Activated CD4-positive, alpha-beta T cell treated with anti-CD3 and anti-CD28 coated beads, Interleukin-2, Interleukin-4, amounts not matched to agents 100 ng/mL and 50 ng/mL, durations not matched to agents 16 hours and 8 hours (primary cell): ENCODE data around the gene ROBO1.

ENCODE experiments used
- DNase-seq: peaks from one replicate; pipeline ENCODE4 v3.0.0-alpha.2; 2020; ENCODE audit warnings: low spot score

The ROBO1 gene

DNA sequence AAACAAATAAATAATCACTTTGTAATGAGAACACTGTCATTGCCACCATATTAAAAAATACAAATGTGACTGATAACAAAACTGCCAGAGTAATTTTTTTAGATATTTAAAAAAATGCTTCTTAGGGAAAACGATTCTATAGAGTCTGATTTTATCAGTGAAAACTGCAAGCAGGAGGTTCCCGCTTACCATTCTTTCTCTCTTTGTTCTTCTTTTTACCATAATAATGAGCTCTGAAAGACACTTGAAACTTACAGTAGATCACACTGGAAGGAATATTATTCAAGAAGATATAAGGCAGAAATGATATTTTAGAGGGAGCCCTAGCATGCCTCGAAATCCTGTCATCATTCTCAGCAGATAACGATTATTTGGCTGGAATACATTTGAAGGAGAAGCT, 701.3 kb downstream of the ROBO1 start:
- no peak for DNase-seq

DNA sequence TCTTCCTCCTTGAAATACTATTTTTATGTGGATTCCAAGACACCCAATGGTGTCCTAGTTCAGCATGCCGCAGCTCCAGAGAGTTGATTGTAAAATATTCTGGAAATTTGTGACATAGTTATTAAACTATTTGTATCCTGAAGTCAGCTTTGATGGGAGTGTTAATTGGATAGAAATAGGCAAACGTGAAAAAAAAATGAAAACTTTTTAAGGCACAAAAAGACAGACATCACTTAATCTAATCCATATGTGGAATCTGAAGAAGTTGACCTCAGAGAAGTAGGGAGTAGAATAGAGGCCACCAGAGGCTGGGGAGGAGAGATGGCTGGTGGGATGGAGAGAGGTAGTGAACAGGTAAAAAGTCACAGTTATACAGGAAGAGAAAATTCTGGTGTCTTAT, 704.2 kb downstream of the ROBO1 start:
- no peak for DNase-seq

DNA sequence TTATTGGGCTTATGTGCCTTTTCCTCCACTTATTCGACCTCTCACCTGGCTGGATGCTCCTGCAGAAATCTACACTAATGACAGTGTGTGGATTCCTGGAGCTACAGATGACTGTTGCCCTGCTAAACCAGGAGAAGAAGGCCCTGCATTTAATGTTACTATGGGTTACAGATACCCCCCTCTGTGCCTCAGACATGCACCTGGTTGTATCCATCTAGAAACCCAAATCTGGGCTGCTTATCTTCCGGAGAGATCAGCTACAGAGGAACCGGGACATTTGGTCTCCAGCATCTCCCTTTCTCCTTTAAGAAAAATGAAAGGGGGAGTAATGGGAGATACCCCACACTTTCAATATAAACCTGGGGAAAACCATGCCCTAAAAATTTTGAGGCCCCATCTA, 710.0 kb downstream of the ROBO1 start:
- DNase-seq: no peak

DNA sequence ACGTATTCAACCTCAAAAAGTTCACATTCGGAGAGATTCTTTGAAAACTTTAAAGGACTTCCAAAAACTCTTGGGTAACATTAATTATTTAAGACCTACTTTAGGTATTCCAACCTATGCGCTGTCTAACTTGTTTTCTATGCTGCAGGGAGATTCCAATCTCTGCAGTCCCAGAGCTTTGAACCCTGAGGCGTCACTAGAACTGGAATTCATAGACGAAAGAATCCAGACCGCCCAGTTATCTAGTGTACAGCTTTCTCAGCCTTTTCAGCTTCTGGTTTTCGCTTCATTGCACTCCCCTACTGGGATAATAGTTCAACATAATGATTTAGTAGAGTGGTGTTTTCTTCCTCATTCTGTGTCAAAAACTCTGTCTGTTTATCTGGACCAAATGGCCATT, 711.3 kb downstream of the ROBO1 start:
- DNase-seq: no peak

DNA sequence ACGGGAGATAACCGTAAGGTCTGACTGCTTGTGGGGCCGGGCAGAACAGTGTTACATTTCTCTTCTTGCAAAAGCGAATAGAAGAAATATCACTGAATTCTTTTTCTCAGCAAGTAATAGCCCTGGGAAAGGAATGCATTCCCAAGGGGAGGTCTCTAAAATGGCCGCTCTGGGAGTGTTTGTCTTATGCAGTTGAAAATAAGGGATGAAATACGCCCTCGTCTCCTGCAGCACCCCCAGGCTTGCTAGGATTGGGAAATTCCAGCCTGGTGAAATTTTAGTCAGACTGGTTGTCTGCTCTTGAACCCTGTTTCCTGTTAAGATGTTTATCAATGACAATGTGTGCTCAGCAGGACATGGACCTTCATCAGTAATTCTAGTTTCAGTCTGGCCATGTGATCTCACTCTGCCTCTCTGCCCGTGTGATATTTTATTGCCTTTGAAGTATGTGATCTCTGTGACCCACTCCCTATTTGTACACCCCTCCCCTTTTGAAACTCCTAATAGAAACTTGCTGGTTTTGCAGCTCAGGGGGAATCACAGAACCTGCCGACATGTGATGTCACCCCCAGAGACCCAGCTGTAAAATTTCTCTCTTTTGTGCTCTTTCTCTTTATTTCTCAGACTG, 715.6 kb downstream of the ROBO1 start:
- DNase-seq: no peak

DNA sequence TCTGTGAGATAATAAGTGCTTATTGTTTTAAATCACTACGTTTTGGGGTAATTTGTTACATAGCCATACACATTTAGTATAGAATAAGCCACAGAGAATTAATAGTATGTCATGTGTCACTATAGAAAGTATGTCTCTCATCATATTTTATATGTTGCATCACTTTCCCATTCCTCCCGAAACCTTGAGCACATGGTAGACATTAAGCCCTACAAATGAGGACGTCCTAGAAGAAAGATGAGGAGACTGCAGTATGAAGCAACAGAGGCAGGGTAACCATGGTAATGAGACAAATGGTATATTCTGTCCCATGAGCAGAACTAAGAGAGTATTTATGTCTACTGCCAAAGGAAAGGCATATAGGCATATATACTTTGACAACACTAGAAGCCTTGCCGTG, 720.2 kb downstream of the ROBO1 start:
- no peak for DNase-seq

DNA sequence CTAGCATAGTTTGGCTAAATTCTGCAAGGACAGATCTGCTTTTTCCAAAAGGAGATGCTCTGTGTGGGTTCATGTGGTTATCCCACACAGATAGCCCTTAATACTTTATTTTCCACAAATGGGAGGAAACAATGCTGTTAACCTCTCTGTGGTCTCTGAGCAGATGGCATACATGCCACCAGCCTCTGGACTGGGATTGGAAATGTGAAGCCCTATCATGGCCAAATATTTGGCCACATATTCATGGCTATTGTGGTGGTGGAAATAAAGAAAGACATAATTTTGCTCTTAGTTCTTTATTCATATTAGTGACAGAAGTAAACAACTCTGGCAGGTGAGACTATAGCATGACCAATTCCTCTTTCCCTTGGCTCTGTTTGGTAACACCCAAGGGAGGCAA, 726.2 kb downstream of the ROBO1 start:
- no peak for DNase-seq

DNA sequence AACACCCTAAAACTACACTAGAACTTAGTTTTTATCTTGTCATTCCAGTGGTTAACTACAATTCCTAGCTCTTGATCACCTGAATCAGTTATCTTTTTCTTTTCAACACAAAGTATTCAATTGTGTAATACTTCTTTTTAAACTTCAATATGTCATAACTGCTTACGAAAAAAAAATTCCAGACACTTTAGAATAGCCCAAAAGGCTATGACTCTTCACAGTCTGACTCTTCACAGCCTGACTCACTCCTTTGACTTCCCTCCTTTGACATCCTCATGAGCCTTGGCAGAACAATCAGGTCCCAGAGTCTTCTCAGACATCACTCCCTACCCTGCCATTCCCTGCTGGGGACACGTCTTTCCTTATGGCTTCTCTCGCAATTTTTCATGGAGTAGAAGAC, 727.1 kb downstream of the ROBO1 start:
- no peak for DNase-seq

DNA sequence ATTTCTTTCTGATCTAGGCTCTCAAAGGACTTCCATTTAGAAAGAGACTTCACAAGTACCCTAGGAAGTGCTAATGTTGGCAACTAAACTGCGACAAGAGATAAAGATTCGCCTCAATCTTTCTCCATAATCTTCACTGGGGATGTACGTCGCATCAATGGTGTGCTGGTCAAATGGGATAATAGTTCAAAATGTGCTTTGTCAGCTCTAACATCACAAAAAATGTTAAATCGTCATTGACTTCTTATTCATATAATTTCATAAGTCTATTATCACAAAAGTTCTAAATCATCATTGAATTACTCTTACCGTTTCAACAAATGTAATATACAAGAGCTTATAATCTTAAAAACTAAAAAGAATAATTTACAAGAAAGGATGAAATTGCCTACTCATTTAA, 727.7 kb downstream of the ROBO1 start:
- DNase-seq: no peak

DNA sequence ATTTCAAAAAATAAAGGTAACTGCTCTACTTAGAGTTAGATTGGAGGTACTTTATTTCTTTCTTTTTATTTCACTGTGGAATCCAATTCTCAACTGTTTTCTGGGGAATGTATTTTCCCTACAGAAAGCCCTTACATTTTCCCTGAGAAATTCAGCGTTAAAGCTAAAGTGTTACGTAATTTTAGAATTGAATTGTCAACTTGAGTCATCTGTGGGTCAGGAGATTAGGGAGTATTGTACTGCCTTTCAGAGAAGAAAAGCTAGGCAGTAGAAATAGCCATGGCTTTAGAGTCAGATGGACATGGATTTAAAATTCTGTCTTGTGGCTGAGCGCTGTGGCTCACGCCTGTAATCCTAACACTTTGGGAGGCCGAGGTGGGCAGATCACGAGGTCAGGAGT, 728.6 kb downstream of the ROBO1 start:
- no peak for DNase-seq

DNA sequence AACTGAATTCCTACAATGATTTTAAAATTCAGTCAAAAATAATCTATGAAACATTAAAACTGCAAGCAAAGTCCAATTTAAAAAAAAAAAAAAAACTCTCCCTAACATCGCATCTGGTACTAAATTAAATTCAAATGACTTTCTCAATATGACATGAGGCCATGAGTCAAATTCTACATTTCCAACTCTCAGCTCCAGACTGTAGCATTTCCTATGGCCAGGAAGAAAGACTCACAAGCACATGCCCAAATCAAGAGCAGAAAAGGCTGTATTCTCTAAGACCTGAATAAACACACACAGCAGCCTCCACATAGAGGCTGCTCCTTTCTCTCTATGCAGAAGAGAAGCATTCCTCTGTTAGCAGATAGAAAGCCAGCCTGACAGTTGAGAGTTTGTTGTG, 729.2 kb downstream of the ROBO1 start:
- DNase-seq: no peak

DNA sequence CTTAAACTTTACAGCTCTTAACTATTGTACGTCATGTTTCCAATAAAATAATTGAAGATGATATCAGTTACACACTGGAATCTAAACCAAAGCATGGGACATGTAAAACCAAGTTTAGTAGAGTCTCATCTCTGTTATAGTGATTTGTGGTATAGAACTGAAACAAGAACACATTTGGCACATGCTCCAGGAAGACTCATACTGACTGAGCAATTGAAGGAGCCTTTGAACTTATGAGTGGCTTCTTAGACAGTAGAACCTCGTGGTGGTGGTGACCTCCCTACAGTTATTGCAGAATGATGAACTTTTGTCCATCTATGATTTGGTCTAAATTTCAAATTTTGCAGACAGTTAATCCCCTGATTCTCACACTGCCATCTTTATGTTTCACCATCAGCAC, 729.7 kb downstream of the ROBO1 start:
- DNase-seq: no peak

DNA sequence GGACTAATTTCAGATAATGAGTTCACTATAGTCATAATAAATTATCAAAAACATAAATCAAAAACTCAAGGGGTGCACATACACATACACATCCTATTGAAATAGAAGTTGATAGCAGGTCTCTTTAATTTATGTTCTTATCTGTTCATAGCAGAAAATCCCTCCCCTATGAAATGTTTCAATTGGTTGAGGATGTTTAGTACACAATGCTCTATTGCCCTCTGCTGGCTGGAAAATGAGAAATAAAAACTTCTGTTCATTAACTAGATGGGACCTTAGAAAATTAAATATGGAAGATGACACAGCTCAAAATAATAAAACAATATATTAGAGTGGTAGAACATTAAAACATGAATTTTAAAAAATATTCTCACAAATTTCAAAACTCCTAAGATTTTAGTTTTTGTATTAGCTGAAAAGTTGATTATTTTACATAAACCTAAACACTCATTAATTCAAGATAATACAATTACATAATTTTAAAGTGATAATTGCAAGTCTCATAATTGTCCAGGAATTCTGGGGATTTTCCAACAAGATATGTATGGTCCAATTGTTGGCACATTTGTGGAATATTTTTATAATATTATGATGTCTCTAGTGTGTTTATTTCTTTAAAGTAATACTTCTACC, 735.0 kb downstream of the ROBO1 start:
- DNase-seq: peak; percentile 24

DNA sequence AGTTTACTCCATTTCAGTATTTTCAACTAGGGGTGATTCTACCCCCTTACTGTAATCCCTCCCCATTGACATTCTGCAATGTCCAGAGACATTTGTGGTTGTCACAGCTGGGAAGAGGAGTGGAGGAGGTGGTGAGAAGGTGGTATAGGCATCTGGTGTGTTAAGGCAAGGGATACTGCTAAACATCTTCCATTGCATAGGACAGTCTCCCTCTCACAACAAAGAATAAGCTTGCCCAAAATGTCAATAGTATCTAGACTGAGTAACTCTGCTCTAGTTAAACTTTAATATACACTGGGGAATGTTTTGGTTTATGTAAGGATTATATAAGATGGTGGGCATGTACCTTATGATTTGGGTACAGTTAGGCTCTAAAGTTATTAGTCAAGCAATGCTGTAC, 737.6 kb downstream of the ROBO1 start:
- no peak for DNase-seq

DNA sequence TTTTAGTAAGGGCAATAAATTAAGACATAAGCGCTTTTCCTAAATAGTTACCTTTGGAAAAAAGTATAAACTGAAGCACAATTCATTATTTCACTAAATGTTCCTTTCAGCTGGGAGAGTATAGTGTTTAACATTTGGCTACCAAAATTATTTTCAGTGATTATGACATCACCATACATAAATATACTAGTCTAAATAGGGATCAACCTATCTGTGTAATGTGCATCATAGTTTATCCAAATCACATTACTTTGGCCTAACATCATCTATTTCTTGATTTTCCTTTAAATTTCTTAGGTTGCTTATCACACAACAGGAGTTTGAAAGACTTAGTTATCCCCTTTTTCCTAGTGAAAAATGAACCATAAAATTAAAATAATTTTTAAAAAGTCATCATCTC, 738.9 kb downstream of the ROBO1 start:
- DNase-seq: no peak

DNA sequence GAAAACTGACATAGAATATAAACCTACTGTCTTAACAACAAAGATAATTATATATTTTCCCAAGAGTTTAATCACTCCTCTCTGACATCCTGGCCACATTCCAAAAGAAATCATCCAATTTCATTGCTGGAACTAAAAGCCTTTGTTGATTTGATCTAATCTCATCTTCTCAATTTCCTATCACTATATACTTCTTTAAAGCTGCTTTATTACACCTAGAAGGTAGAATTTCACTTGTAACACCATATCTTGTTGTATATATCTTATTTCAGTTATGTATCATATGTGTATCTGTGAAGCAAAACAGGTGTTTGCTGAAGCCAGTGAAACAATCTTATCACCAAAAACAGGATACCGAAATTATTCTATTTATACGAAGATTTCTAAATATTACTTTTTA, 740.2 kb downstream of the ROBO1 start:
- no peak for DNase-seq

DNA sequence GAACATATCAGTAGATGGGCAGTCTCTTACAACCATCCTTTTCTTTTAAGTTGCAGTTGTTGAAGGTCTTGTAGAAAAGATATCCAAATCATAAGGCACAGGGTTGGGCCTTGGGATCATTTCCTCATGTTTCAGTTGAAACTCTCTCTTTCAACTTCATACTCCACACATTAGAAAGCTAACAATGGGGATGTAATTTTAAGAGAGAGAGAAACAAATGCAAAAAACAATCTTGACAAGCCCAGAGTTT, 747.9 kb downstream of the ROBO1 start:
- DNase-seq: no peak

DNA sequence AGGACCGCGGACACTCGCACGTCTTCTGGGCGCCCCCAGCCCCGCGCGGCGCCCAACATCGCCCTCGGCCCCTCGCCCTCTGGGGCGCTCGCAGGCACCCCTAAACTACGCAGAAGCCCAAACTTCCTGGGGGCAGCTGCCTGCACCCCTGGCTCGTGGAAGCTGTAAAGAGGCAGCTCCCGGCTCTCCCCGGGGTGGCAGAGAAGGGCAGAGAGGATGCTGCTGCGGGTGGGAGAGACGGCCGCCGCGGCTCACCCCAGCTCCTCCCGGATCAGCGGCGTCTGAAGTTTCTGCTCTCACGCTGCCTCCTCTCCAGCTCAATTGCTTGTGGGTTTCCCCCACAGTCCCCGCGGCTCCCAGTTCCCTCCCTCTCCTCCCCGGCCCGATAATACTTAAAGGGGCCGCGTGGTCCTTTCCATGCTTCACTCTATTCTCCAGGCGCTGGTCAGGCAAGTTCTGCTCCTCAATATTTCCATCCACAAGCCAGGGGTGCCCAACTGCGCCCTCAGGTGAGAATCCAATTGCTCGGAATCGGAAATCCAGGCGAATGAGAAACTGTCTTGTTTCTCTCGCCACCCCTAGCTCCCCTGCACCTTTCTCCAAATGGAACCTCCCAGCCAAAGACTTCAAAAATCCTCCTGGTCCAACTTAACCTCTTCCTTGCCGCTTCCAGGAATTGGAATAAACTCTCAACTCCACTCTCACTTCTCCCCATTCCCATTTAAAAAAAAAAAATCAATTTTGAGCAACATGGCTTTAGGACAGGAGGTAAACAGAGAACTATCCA, 748.5 kb downstream of the ROBO1 start:
- no peak for DNase-seq

DNA sequence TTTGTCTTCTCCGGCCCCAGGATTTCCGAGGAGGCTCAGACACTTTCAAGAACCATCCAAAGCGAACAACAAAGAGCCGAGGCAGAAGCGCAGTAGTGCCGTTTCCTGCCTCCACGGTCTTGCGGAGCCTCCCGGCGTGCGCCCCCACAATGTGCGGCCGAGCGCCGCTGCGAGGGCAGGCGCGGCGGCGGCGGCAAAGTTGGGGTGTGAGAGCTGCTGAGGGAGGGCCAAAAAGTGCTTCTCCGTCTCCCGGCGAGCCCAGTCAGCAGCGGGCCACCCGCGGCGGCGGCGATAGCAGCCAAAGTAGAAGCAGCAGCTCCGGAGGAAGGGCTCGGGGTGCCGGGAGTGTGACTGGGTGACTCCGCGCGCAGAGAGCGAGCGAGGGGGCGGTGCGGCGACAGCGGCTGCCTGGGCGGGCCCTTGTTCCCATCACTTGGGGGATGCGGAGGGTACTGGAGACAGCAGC, 749.1 kb downstream of the ROBO1 start:
- no peak for DNase-seq

DNA sequence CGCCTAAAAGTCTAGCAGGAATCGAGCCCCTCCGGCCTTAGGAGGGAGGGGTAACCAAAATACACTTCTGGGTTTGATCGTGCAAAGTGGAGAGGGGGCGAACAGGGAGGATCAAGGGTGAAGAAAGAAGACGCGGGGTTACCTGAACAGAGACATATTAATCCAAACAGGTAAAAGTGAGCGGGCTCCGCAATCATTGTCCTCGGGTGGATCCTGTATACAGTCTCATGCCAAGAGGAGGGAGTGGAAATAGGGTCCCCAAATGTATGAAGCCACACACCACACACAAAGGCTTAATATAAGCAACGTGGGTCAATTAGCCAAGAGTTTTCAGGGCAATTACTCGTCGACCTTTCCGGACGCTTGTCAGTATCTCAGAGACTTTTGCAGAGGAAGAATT, 749.5 kb downstream of the ROBO1 start:
- no peak for DNase-seq

DNA sequence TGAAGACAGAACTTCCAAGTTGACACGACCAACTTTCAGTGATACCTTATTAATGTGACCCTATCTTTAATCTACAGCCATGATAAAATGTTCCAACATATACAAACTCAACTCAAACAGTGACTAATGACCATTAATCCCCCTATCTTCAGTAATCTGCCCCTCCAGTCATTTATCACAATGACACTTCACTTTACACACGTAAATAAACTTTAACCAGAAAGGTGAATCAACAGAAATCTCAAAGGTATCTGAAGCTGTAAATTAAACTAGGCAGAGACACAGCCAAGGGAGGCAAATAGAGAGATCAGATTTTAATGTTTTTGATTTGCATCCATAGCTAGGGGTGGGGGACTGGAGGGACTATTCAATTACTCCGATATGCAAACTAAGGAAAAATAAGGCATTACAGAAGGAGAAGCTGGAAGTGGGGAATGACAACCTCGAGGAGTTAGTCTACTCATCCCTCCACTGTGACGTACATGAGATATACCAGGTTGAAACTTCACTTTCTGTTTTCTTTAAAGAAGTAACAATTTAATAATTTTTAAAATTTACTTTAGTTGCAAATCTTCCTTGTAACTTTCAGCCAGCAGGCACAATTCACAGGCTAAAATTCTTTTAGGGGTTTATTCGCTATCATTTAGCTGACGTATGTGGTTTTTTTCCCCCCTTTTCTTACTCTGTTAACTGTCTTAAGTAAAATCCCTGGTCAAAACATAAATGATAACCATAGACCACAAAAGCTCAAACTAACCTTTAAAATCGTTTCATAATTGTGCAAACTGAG, 751.0 kb downstream of the ROBO1 start:
- no peak for DNase-seq

DNA sequence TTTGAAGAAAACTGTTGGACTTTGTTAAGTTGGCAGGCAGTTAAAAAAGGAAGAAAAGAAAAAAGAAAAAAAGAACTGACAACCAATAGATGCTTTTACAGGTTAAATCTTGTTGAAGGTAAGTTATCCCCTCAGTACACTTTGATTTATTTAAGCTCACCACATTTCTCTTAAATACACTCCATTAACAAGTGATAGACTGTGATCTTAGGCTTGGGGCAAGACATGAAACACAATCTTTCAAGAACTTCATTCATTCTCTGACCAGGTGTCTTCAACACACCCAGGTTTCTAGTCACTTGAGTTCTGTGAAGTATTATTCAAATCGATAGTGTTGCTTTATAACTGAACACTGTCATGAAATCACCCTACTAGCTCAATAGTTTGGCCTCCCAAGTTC, 751.9 kb downstream of the ROBO1 start:
- DNase-seq: no peak

DNA sequence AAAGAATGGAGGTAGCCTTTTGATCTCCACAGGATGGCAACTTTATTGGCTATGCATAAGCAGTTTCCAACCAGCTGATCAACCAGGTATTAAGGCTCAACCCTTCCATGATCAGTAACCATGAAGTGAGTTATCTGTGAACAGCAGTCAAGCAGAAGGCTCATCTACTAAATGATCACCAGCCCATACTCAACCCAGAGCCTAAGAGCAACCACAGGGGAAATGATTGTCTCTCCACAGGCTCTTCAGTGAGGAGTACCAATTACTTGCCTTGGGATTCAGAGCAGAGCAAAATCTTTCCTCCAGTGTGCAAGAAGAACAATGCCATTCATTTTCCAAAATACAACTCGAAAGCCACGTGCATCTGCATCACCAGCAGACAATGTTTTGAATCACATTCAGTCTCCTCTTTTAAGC, 754.8 kb downstream of the ROBO1 start:
- no peak for DNase-seq
